PFSK-1 (cell line): ENCODE results near the gene SIRT6.
A peak's percentile ranks its signal among the peaks of the same experiment; 100 is the strongest.

ENCODE experiments used
- FOXP2 ChIP-seq: optimal IDR thresholded peaks from 2 replicates; pipeline ENCODE3; 2011; ENCODE audit warnings: borderline replicate concordance, control low read depth, inconsistent platforms; ENCODE audit not compliant: insufficient read depth; ENCODE audit errors: extremely low read length, extremely low read depth
- POLR2AphosphoS5 ChIP-seq: IDR thresholded peaks from 2 replicates; pipeline ENCODE4 v1.6.1; 2012; ENCODE audit warnings: low read depth, mild to moderate bottlenecking, control low read depth, low read length, moderate library complexity
- SIN3A ChIP-seq: IDR thresholded peaks from 2 replicates; pipeline ENCODE4 v1.6.1; 2012; ENCODE audit warnings: mild to moderate bottlenecking, low read length, moderate library complexity, borderline replicate concordance; ENCODE audit not compliant: insufficient read depth
- TAF1 ChIP-seq: IDR thresholded peaks from 2 replicates; pipeline ENCODE4 v1.6.1; 2012; ENCODE audit warnings: low read length, control low read depth, borderline replicate concordance; ENCODE audit not compliant: insufficient read depth
- TF ChIP-seq, protein P1 (sequence below), 2 experiments: IDR thresholded peaks; 2 replicates each; pipeline versions ENCODE4 v1.6.1 to v1.8.0; 2011 to 2012; ENCODE audit warnings: low read depth in 2 of 2, low read length in 2 of 2, control low read depth in 1 of 2, inconsistent platforms in 1 of 2, mild to moderate bottlenecking in 1 of 2, moderate library complexity in 1 of 2; ENCODE audit not compliant: insufficient read depth in 1 of 2

SIRT6 gene

DNA sequence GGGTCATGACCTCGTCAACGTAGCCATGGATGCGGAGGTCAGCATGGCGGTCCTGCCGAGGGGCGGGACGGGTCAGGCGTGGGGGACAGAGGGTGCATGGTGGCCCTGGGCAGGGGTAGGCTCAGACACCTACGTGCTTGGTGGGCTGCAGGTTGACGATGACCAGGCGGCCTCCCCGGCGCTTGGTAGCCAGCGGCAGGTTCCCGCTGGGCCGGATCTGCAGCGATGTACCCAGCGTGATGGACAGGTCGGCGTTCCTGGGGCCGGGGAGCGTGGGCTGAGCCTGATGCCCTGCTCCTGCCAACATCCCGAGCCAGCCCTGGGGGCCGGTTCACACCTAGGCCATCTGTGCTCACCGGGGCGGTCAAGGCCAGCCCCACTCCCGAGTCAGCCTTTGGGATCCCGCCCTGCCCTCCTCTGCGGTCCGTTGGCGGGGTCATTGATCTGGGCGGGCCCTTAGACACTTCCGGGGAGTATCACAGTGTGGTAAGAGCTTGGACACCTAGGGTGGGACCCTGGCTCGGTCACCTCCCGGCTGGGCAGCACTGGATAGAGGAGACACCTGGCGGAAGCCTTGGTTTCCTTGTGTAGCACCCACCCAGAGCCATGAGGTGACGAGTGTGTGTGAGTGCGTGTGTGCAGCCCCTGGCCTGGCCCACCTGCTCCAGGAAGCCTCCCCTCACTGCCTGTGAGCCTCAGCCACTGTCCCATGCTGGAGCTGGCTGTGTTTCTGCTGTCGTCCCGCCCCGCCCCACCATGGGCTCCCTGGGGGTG lies 7.3 kb downstream of the SIRT6 start:
- no peak for TF ChIP-seq FOXP2
- no peak for TF ChIP-seq POLR2AphosphoS5
- TF ChIP-seq, protein P1, sequence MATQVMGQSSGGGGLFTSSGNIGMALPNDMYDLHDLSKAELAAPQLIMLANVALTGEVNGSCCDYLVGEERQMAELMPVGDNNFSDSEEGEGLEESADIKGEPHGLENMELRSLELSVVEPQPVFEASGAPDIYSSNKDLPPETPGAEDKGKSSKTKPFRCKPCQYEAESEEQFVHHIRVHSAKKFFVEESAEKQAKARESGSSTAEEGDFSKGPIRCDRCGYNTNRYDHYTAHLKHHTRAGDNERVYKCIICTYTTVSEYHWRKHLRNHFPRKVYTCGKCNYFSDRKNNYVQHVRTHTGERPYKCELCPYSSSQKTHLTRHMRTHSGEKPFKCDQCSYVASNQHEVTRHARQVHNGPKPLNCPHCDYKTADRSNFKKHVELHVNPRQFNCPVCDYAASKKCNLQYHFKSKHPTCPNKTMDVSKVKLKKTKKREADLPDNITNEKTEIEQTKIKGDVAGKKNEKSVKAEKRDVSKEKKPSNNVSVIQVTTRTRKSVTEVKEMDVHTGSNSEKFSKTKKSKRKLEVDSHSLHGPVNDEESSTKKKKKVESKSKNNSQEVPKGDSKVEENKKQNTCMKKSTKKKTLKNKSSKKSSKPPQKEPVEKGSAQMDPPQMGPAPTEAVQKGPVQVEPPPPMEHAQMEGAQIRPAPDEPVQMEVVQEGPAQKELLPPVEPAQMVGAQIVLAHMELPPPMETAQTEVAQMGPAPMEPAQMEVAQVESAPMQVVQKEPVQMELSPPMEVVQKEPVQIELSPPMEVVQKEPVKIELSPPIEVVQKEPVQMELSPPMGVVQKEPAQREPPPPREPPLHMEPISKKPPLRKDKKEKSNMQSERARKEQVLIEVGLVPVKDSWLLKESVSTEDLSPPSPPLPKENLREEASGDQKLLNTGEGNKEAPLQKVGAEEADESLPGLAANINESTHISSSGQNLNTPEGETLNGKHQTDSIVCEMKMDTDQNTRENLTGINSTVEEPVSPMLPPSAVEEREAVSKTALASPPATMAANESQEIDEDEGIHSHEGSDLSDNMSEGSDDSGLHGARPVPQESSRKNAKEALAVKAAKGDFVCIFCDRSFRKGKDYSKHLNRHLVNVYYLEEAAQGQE (IDR thresholded peaks at IDR 0.05; ENCODE audit: insufficient read depth in 1 of 2, low read depth in 2 of 2, low read length in 2 of 2), result no peak
- TF ChIP-seq TAF1, result no peak
- no peak for TF ChIP-seq SIN3A

DNA sequence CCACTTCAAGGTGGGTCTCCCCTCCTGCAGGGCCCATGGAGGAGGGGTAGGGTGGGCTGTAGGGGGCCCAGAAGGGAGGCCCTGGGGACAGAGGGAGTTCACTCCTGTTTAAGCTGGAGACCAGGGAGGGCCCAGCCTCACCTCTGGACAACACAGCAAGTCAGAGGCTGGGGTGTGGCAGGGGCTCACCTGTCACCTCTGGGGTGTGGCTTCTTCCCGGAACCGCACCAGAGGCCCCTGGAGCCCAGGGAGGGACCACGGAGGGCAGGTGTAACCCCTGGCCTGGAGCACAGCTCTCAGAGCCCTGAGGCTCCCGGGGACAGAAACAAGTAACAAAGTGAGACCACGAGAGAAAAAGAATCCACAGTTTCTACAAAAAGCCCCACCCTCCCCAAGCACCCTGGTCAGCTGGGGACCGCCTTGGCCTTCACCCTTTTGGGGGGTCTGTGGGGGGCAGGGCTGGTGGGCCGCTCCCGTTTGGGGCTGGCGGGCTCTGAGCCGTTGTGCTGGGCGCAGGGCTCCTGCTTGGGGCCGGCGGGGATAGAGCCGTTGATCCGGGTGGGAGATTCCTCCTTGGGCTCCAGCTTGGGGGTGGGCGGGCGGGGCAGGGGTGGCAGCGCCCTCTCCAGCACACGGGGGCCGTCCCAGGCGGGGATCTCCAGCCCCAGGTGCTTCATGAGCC lies 8.0 kb downstream of the SIRT6 start:
- TF ChIP-seq FOXP2 (no peak), TAF1 (no peak), SIN3A (no peak), POLR2AphosphoS5 (no peak)
- TF ChIP-seq, protein P1 (IDR thresholded peaks at IDR 0.05; ENCODE audit: insufficient read depth in 1 of 2, low read depth in 2 of 2, low read length in 2 of 2), result no peak

DNA sequence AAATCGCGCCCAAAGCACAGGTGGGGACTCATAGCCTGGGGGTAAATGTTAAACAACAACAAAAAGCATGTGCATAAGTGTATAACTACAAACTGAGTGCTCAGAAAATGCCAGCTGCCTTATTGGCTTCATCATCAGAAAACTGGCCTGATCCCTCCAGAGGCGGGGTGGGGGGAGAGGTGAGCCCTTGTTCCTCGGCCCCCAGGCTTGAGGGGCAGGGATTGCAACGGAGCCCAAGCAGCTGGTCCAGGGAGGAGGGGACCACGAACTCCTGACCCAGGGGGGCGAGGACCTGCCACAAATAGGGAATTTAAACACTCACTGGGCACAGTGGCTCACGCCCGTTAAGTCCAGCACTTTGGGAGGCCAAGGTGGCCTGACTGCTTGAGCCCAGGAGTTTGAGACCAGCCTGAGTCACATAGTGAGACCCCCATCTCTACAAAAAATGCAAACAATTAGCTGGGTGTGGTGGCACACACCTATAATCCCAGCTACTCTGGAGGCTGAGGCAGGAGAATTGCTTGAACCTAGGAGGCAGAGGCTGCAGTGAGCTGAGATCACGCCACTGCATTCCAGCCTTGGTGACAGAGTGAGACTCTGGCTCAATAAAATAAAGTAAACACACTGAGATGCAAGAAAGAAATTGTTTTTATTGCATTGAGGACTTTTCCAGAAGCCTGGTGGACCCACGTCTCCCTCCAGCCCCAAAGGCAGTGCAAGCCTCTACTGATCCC lies 8.7 kb downstream of the SIRT6 start:
- TF ChIP-seq FOXP2 (no peak), TAF1 (no peak), POLR2AphosphoS5 (no peak), SIN3A (no peak)
- TF ChIP-seq, protein P1 (IDR thresholded peaks at IDR 0.05; ENCODE audit: insufficient read depth in 1 of 2, low read depth in 2 of 2, low read length in 2 of 2), result no peak

DNA sequence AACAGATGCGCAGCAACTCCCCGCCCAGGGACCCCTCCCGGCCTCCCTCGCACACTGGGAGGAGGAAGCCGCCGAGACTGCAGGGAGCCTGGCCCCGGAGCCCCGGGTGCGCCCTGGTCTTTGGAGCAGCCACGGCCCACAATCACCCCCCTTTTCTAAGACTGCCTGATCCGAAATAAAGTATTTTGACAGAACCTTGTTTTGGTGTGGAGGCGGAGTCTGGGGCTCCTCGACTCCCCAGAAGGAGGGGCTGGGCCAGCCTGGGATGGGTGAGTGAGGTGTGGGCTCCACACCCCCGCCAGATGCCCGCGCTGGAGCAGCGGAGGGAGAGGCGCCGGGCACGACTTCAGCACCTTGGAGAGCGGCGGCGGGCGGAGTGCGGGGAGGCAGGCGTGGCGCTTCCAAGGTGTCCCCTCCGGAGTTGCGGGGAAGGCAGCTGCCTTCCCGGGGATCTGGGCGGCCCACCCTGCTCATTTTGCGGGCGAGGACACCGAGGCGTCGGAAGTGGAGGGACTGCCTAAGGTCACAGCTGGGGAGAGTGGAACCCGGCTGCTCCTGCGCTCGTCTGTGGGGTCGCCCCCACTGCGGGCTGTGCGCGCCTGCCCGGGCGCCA lies 9.4 kb downstream of the SIRT6 start:
- no peak for TF ChIP-seq TAF1
- no peak for TF ChIP-seq POLR2AphosphoS5
- TF ChIP-seq, protein P1 (IDR thresholded peaks at IDR 0.05; ENCODE audit: insufficient read depth in 1 of 2, low read depth in 2 of 2, low read length in 2 of 2), result peak; percentile 97
- TF ChIP-seq FOXP2, result peak; percentile 36
- no peak for TF ChIP-seq SIN3A
